WTC11 (cell line): ENCODE data around the gene SH3BP5. TPM values are rescaled to one million over a fixed set of nuclear protein-coding genes. Genes with fewer than 3 reads are reported as not detected.

Experiments
- ATAC-seq: fragments of 200-7000 bp; cut with Tn5 transposase; 2 replicates; pipeline ENCODE4 v1.10.0; 2021; ENCODE audit warnings: mild to moderate bottlenecking, moderate library complexity
- CTCF ChIA-PET: fragments of 300-600 bp; sonication (Branson Sonifier 250); formaldehyde crosslinking; loops from one replicate; lab custom pipeline; 2021; ENCODE audit warnings: antibody characterized with exemption; lab: Charles Lee
- POLR2A ChIA-PET: fragments of 350-600 bp; sonication (Branson Sonifier 250); formaldehyde crosslinking; loops from one replicate; lab custom pipeline; 2021; ENCODE audit warnings: antibody characterized with exemption; lab: Charles Lee
- DNase-seq: peaks from one replicate; pipeline ENCODE4 v3.0.0; 2021; ENCODE audit warnings: low spot score
- H3K27ac Mint-ChIP-seq: 2 replicates; pipeline ENCODE4 v1.8.0; 2021; ENCODE audit warnings: mixed read lengths
- H3K27me3 Mint-ChIP-seq: 2 replicates; pipeline ENCODE4 v1.8.0; 2021; ENCODE audit warnings: low read depth, mild to moderate bottlenecking, moderate library complexity, mixed read lengths
- H3K36me3 Mint-ChIP-seq: 2 replicates; pipeline ENCODE4 v1.8.0; 2021; ENCODE audit warnings: mixed read lengths
- H3K4me1 Mint-ChIP-seq: 2 replicates; pipeline ENCODE4 v1.8.0; 2022; ENCODE audit warnings: mixed read lengths
- H3K4me3 Mint-ChIP-seq: 2 replicates; pipeline ENCODE4 v1.8.0; 2021; ENCODE audit warnings: mild to moderate bottlenecking, moderate library complexity, mixed read lengths
- H3K9me3 Mint-ChIP-seq: 2 replicates; pipeline ENCODE4 v1.8.0; 2021; ENCODE audit warnings: mixed read lengths
- CREB1 ChIP-seq: sonication (generic); formaldehyde crosslinking; IDR thresholded peaks from 2 replicates; pipeline ENCODE4 v1.8.0; 2023; ENCODE audit warnings: mild to moderate bottlenecking, missing genetic modification reagents
- GRHL2 ChIP-seq: fragments of 250-450 bp; sonication (Bioruptor Pico); IDR thresholded peaks from 2 replicates; pipeline ENCODE4 v1.8.0; 2022; ENCODE audit warnings: mild to moderate bottlenecking, moderate library complexity; ENCODE audit not compliant: insufficient replicate concordance, severe bottlenecking
- HMGA2 ChIP-seq: fragments of 250-450 bp; sonication (Bioruptor Pico); IDR thresholded peaks from 2 replicates; pipeline ENCODE4 v1.4.0; 2021; ENCODE audit warnings: mild to moderate bottlenecking, moderate library complexity
- NFE2L1 ChIP-seq: sonication (generic); formaldehyde crosslinking; IDR thresholded peaks from 2 replicates; pipeline ENCODE4 v1.8.1; 2023; ENCODE audit warnings: missing genetic modification reagents
- NFYB ChIP-seq: sonication (generic); formaldehyde crosslinking; conservative IDR thresholded peaks from 2 replicates; pipeline ENCODE4 v1.8.0; 2022; ENCODE audit warnings: low read depth, missing genetic modification reagents
- NR1H2 ChIP-seq: sonication (generic); formaldehyde crosslinking; IDR thresholded peaks from 2 replicates; pipeline ENCODE4 v1.9.0; 2021; ENCODE audit warnings: mild to moderate bottlenecking, moderate library complexity, missing genetic modification reagents
- NR2C2 ChIP-seq: sonication (generic); formaldehyde crosslinking; IDR thresholded peaks from 2 replicates; pipeline ENCODE4 v1.8.0; 2022; ENCODE audit warnings: mild to moderate bottlenecking, missing genetic modification reagents
- NR3C1 ChIP-seq: sonication (generic); formaldehyde crosslinking; conservative IDR thresholded peaks from 2 replicates; pipeline ENCODE4 v1.8.1; 2023; ENCODE audit warnings: low read depth, mild to moderate bottlenecking, missing genetic modification reagents
- OVOL2 ChIP-seq: fragments of 250-450 bp; sonication (Bioruptor Pico); IDR thresholded peaks from 2 replicates; pipeline ENCODE4 v1.9.0; 2021; ENCODE audit warnings: mild to moderate bottlenecking, borderline replicate concordance
- PRRX2 ChIP-seq: fragments of 250-450 bp; sonication (Bioruptor Pico); IDR thresholded peaks from 2 replicates; pipeline ENCODE4 v1.8.0; 2021; ENCODE audit warnings: mild to moderate bottlenecking
- SP1 ChIP-seq: sonication (generic); formaldehyde crosslinking; conservative IDR thresholded peaks from 2 replicates; pipeline ENCODE4 v1.8.1; 2022; ENCODE audit warnings: missing genetic modification reagents
- ZBTB21 ChIP-seq: sonication (generic); formaldehyde crosslinking; IDR thresholded peaks from 2 replicates; pipeline ENCODE4 v1.8.1; 2023; ENCODE audit warnings: mild to moderate bottlenecking, missing genetic modification reagents, borderline replicate concordance
- ZNF317 ChIP-seq: sonication (generic); formaldehyde crosslinking; IDR thresholded peaks from 2 replicates; pipeline ENCODE4 v1.8.1; 2023; ENCODE audit warnings: low read depth, mild to moderate bottlenecking, moderate library complexity, missing genetic modification reagents, borderline replicate concordance
- ZNF396 ChIP-seq: fragments of 250-450 bp; sonication (Bioruptor Pico); IDR thresholded peaks from 2 replicates; pipeline ENCODE4 v1.8.0; 2021; ENCODE audit warnings: mild to moderate bottlenecking, moderate library complexity, borderline replicate concordance
- ZNF423 ChIP-seq: fragments of 250-450 bp; sonication (Bioruptor Pico); IDR thresholded peaks from 2 replicates; pipeline ENCODE4 v2.1.2; 2022; ENCODE audit warnings: mild to moderate bottlenecking, moderate library complexity
- ZNF671 ChIP-seq: fragments of 250-450 bp; sonication (Bioruptor Pico); IDR thresholded peaks from 2 replicates; pipeline ENCODE4 v1.8.0; 2021; ENCODE audit warnings: mild to moderate bottlenecking
- total RNA-seq: library from RNA; stranded (reverse); gene quantifications from 3 replicates; pipeline ENCODE4 v1.2.3, GENCODE V29; 2021
- TF ChIP-seq, protein P1 (sequence below): sonication (generic); formaldehyde crosslinking; IDR thresholded peaks from 2 replicates; pipeline ENCODE4 v1.8.1; 2023; ENCODE audit warnings: mild to moderate bottlenecking, missing genetic modification reagents
- TF ChIP-seq, protein P2 (sequence below): sonication (generic); formaldehyde crosslinking; IDR thresholded peaks from 2 replicates; pipeline ENCODE4 v1.8.0; 2022; ENCODE audit warnings: mild to moderate bottlenecking, missing genetic modification reagents
- TF ChIP-seq, protein P3 (sequence below): fragments of 250-450 bp; sonication (Bioruptor Pico); conservative IDR thresholded peaks from 2 replicates; pipeline ENCODE4 v1.9.0; 2021; ENCODE audit warnings: mild to moderate bottlenecking
- TF ChIP-seq, protein P4 (sequence below): fragments of 250-450 bp; sonication (Bioruptor Pico); IDR thresholded peaks from 2 replicates; pipeline ENCODE4 v1.9.0; 2021; ENCODE audit warnings: moderate library complexity, mild to moderate bottlenecking, inconsistent platforms, borderline replicate concordance
- TF ChIP-seq, protein P5 (sequence below): sonication (generic); formaldehyde crosslinking; IDR thresholded peaks from 2 replicates; pipeline ENCODE4 v1.8.1; 2022; ENCODE audit warnings: low read depth, missing genetic modification reagents, borderline replicate concordance
- TF ChIP-seq, protein P6 (sequence below): sonication (generic); formaldehyde crosslinking; IDR thresholded peaks from 2 replicates; pipeline ENCODE4 v1.8.1; 2023; ENCODE audit warnings: mild to moderate bottlenecking, moderate library complexity, missing genetic modification reagents
- TF ChIP-seq, protein P7 (sequence below): sonication (generic); formaldehyde crosslinking; IDR thresholded peaks from 2 replicates; pipeline ENCODE4 v1.8.1; 2023; ENCODE audit warnings: mild to moderate bottlenecking, missing genetic modification reagents, moderate library complexity
- TF ChIP-seq, protein P8 (sequence below): fragments of 250-450 bp; sonication (Bioruptor Pico); IDR thresholded peaks from 2 replicates; pipeline ENCODE4 v1.9.0; 2021; ENCODE audit warnings: mild to moderate bottlenecking

Gene SH3BP5
- total RNA-seq, 1 experiment from 2014 or later = 7.2 TPM

DNA sequence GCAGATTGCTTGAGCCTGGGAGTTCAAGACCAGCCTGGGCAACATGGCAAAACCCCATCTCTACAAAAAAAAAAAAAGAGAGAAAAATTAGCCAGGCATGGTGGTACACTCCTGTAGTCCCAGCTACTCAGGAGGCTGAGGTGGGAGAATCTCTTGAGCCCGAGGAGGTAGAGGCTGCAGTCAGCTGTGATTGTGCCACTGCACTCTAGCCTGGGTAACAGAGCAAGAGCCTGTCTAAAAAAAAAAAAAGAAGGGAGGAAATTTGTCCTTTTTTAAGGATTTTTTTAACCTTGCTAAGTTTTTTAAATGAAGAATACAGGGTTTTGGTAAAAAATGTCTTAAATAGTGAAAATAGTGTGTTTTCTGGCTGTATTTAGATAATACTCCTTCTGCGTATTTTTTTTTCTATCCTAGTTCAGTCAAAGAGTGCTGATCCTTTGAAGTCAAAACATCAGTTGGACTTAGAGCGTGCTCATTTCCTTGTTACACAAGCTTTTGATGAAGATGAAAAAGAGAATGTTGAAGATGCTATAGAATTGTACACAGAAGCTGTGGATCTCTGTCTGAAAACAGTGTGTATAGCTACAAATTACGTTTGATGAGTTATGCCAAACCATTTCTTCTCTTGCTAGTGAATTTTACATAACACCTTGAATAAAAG is 115.2 kb downstream of the SH3BP5 start:
- H3K36me3 Mint-ChIP-seq = peaks cover 28% of the 10 kb centered on the region
- CTCF ChIA-PET = no interaction called here

DNA sequence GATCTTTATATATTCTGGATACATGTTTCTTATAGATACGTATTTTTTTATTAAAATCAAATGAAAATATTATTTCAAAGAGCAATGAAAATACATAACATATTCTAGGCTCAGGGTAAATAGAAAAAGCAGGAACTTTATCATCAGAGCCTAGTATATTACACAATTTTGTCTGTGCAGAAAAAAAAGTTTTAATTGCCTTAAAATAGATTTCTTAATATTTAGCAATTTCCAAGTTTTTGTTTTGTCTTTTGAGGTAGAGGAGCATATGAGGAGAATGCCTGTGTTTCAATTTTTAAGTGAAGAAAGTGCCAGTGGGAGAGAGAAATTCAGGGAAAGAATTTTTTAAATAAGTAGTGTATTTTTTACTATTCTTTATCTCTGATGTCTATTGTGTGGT is 115.9 kb downstream of the SH3BP5 start:
- no peak overlapping the region for H3K4me3 Mint-ChIP-seq
- no peak overlapping the region for H3K27ac Mint-ChIP-seq
- H3K27me3 Mint-ChIP-seq = no peaks in the 10 kb centered on the region
- no peaks in the 10 kb centered on the region for H3K4me1 Mint-ChIP-seq
- peaks cover 28% of the 10 kb centered on the region for H3K36me3 Mint-ChIP-seq
- ChIA-PET POLR2A (interaction anchor here (1.1 kb wide), 1 partner anchor 11 kb away, joined by 3 read pairs; no protein-coding TSS in a partner anchor), CTCF (no interaction called here)
- no peak for ATAC-seq
- no peaks in the 10 kb centered on the region for H3K9me3 Mint-ChIP-seq
- TF ChIP-seq, protein P1, sequence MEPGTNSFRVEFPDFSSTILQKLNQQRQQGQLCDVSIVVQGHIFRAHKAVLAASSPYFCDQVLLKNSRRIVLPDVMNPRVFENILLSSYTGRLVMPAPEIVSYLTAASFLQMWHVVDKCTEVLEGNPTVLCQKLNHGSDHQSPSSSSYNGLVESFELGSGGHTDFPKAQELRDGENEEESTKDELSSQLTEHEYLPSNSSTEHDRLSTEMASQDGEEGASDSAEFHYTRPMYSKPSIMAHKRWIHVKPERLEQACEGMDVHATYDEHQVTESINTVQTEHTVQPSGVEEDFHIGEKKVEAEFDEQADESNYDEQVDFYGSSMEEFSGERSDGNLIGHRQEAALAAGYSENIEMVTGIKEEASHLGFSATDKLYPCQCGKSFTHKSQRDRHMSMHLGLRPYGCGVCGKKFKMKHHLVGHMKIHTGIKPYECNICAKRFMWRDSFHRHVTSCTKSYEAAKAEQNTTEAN (CRISPR knock-in tag) = no peak
- TF ChIP-seq NFYB (CRISPR knock-in tag) = no peak
- no peak for TF ChIP-seq NFE2L1 (CRISPR knock-in tag)
- TF ChIP-seq, protein P2, sequence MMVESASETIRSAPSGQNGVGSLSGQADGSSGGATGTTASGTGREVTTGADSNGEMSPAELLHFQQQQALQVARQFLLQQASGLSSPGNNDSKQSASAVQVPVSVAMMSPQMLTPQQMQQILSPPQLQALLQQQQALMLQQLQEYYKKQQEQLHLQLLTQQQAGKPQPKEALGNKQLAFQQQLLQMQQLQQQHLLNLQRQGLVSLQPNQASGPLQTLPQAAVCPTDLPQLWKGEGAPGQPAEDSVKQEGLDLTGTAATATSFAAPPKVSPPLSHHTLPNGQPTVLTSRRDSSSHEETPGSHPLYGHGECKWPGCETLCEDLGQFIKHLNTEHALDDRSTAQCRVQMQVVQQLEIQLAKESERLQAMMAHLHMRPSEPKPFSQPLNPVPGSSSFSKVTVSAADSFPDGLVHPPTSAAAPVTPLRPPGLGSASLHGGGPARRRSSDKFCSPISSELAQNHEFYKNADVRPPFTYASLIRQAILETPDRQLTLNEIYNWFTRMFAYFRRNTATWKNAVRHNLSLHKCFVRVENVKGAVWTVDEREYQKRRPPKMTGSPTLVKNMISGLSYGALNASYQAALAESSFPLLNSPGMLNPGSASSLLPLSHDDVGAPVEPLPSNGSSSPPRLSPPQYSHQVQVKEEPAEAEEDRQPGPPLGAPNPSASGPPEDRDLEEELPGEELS = no peak
- TF ChIP-seq, protein P3, sequence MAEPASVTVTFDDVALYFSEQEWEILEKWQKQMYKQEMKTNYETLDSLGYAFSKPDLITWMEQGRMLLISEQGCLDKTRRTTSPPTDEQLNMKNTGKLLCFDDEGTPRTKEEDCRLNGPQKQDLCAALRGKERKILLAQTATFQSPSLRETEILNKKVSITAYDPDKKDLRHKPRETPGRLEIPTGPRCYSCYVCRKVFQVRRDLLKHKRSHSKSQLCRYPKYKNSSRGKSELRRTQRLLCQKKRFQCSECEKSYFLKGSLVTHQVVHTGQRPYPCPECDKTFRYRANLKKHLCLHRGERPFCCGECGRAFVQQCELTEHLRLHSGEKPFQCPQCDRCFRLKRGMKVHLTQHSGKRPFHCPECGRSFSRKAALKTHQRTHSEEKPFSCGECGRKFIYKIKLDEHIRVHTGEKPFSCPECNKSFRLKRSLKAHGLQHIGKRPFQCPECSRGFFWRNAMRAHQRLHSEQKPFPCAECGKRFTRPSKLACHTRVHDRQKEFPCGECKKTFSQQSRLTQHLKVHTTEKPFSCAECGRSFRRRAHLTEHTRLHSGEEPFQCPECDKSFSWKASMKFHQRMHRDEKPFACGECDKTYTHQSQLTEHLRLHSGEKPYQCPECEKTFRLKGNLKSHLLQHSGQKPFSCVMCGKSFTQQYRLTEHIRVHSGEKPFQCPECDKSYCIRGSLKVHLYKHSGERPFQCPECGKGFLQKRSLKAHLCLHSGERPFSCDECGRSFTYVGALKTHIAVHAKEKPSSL (CRISPR knock-in tag) = no peak
- no peak for TF ChIP-seq CREB1
- no peak for TF ChIP-seq ZNF671 (CRISPR knock-in tag)
- no peak for TF ChIP-seq OVOL2
- TF ChIP-seq SP1 (CRISPR knock-in tag) = no peak
- TF ChIP-seq, protein P4, sequence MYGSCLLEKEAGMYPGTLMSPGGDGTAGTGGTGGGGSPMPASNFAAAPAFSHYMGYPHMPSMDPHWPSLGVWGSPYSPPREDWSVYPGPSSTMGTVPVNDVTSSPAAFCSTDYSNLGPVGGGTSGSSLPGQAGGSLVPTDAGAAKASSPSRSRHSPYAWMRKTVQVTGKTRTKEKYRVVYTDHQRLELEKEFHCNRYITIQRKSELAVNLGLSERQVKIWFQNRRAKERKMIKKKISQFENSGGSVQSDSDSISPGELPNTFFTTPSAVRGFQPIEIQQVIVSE (CRISPR knock-in tag) = no peak
- no peak for DNase-seq

More for the DNA sequence above, 115.2 kb downstream of the SH3BP5 start:
- Mint-ChIP-seq H3K9me3 (no peaks in the 10 kb centered on the region), H3K4me1 (no peaks in the 10 kb centered on the region), H3K4me3 (no peak overlapping the region), H3K27me3 (no peaks in the 10 kb centered on the region), H3K27ac (no peak overlapping the region)
- DNase-seq = no peak
- ATAC-seq = no peak
- TF ChIP-seq NFYB (CRISPR knock-in tag) = no peak
- TF ChIP-seq PRRX2 (CRISPR knock-in tag) = no peak
- TF ChIP-seq NR2C2 (CRISPR knock-in tag) = no peak
- TF ChIP-seq HMGA2 (CRISPR knock-in tag) = no peak
- no peak for TF ChIP-seq NR3C1 (CRISPR knock-in tag)
- TF ChIP-seq NR1H2 = no peak
- no peak for TF ChIP-seq ZNF317 (CRISPR knock-in tag)
- TF ChIP-seq GRHL2 = no peak
- TF ChIP-seq, protein P5, sequence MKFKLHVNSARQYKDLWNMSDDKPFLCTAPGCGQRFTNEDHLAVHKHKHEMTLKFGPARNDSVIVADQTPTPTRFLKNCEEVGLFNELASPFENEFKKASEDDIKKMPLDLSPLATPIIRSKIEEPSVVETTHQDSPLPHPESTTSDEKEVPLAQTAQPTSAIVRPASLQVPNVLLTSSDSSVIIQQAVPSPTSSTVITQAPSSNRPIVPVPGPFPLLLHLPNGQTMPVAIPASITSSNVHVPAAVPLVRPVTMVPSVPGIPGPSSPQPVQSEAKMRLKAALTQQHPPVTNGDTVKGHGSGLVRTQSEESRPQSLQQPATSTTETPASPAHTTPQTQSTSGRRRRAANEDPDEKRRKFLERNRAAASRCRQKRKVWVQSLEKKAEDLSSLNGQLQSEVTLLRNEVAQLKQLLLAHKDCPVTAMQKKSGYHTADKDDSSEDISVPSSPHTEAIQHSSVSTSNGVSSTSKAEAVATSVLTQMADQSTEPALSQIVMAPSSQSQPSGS = no peak
- TF ChIP-seq ZNF423 (CRISPR knock-in tag) = no peak
- TF ChIP-seq, protein P6, sequence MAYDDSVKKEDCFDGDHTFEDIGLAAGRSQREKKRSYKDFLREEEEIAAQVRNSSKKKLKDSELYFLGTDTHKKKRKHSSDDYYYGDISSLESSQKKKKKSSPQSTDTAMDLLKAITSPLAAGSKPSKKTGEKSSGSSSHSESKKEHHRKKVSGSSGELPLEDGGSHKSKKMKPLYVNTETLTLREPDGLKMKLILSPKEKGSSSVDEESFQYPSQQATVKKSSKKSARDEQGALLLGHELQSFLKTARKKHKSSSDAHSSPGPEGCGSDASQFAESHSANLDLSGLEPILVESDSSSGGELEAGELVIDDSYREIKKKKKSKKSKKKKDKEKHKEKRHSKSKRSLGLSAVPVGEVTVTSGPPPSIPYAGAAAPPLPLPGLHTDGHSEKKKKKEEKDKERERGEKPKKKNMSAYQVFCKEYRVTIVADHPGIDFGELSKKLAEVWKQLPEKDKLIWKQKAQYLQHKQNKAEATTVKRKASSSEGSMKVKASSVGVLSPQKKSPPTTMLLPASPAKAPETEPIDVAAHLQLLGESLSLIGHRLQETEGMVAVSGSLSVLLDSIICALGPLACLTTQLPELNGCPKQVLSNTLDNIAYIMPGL (CRISPR knock-in tag) = no peak
- TF ChIP-seq, protein P7, sequence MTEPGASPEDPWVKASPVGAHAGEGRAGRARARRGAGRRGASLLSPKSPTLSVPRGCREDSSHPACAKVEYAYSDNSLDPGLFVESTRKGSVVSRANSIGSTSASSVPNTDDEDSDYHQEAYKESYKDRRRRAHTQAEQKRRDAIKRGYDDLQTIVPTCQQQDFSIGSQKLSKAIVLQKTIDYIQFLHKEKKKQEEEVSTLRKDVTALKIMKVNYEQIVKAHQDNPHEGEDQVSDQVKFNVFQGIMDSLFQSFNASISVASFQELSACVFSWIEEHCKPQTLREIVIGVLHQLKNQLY (CRISPR knock-in tag) = no peak
- TF ChIP-seq ZNF396 (CRISPR knock-in tag) = no peak
- TF ChIP-seq ZNF671 (CRISPR knock-in tag) = no peak
- TF ChIP-seq, protein P8, sequence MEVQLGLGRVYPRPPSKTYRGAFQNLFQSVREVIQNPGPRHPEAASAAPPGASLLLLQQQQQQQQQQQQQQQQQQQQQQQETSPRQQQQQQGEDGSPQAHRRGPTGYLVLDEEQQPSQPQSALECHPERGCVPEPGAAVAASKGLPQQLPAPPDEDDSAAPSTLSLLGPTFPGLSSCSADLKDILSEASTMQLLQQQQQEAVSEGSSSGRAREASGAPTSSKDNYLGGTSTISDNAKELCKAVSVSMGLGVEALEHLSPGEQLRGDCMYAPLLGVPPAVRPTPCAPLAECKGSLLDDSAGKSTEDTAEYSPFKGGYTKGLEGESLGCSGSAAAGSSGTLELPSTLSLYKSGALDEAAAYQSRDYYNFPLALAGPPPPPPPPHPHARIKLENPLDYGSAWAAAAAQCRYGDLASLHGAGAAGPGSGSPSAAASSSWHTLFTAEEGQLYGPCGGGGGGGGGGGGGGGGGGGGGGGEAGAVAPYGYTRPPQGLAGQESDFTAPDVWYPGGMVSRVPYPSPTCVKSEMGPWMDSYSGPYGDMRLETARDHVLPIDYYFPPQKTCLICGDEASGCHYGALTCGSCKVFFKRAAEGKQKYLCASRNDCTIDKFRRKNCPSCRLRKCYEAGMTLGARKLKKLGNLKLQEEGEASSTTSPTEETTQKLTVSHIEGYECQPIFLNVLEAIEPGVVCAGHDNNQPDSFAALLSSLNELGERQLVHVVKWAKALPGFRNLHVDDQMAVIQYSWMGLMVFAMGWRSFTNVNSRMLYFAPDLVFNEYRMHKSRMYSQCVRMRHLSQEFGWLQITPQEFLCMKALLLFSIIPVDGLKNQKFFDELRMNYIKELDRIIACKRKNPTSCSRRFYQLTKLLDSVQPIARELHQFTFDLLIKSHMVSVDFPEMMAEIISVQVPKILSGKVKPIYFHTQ (CRISPR knock-in tag) = no peak
- no peak for TF ChIP-seq ZBTB21 (CRISPR knock-in tag)
- POLR2A ChIA-PET = interaction anchor here (1.1 kb wide), 1 partner anchor 10 kb away, joined by 3 read pairs; no protein-coding TSS in a partner anchor
